HepG2 (cell line): ENCODE measurements around the gene ABHD17A. TPM values are rescaled to one million over a fixed set of nuclear protein-coding genes. Genes with fewer than 3 reads are reported as not detected.

Source experiments
- ATAC-seq: fragments of 200-7000 bp; cut with Tn5 transposase; 3 replicates; pipeline ENCODE4 v1.9.1; 2020; ENCODE audit warnings: mild to moderate bottlenecking, moderate library complexity
- BruUV-seq: library from RNA; stranded (reverse); fragments of 400-500 nt; replicated peaks from 2 replicates; lab custom pipeline; 2021; lab: Mats Ljungman, UMichigan
- CTCF ChIA-PET: fragments of 300-600 bp; formaldehyde crosslinking; extraction: SDS; loops from one replicate; lab custom pipeline; 2021; ENCODE audit warnings: low total read pairs, inconsistent platforms, low intra/inter-chr PET ratio; lab: Yijun Ruan, JAX
- POLR2A ChIA-PET: fragments of 350-600 bp; sonication (Branson Sonifier 250); formaldehyde crosslinking; loops from one replicate; lab custom pipeline; 2020; ENCODE audit warnings: antibody characterized with exemption, inconsistent platforms; lab: Yijun Ruan, JAX
- DNase-seq: peaks from one replicate; pipeline ENCODE4 v3.0.0-alpha.2; 2015; ENCODE audit warnings: low spot score
- FAIRE-seq: peaks from 3 replicates; lab custom pipeline; 2011; peaks lifted over from hg19 to GRCh38; lab: Jason Lieb, UNC
- H2AFZ ChIP-seq: one replicate; pipeline ENCODE4 v1.6.1; 2011; ENCODE audit warnings: low read length, inconsistent platforms
- H3K27ac ChIP-seq: fragments of 300-600 bp; 3 replicates; pipeline ENCODE4 v1.8.0; 2011; ENCODE audit warnings: mixed run types, mild to moderate bottlenecking, mixed read lengths, low read length, inconsistent platforms; ENCODE audit not compliant: insufficient read depth; ENCODE audit errors: extremely low read length
- H3K27me3 ChIP-seq, 2 experiments: fragments of 200-600 bp in 1 of 2; 2 replicates in 1 of 2; 3 replicates in 1 of 2; pipeline versions ENCODE4 v1.6.0 to v1.8.0; 2011; ENCODE audit warnings: low read length in 2 of 2, mild to moderate bottlenecking in 2 of 2, moderate library complexity in 2 of 2, inconsistent platforms in 1 of 2; ENCODE audit not compliant: insufficient read depth in 2 of 2, control insufficient read depth in 1 of 2
- H3K36me3 ChIP-seq, 2 experiments: fragments of 200-600 bp in 1 of 2; replicated peaks in 1 of 2; 2 replicates in 1 of 2; 3 replicates in 1 of 2; pipeline versions ENCODE4 v1.5.1 to v1.8.0; 2011; ENCODE audit warnings: low read length in 2 of 2, inconsistent platforms in 1 of 2; ENCODE audit not compliant: insufficient read depth in 2 of 2, control insufficient read depth in 1 of 2
- H3K4me1 ChIP-seq: 2 replicates; pipeline ENCODE4 v1.5.1; 2012; ENCODE audit warnings: low read length, inconsistent platforms; ENCODE audit not compliant: insufficient read depth
- H3K4me2 ChIP-seq: 2 replicates; pipeline ENCODE4 v1.6.0; 2011; ENCODE audit warnings: low read depth, low read length, inconsistent platforms
- H3K4me3 ChIP-seq, 3 experiments: fragments of 200-600 bp in 1 of 3; sonication (generic), shearing (Covaris generic) in 1 of 3; replicated peaks in 1 of 3; 2 replicates each; pipeline ENCODE4 v1.5.1; 2011 to 2016; ENCODE audit warnings: low read length in 3 of 3, inconsistent platforms in 2 of 3, low read depth in 2 of 3, mild to moderate bottlenecking in 2 of 3, control low read depth in 1 of 3, mixed read lengths in 1 of 3; ENCODE audit not compliant: insufficient read depth in 1 of 3
- H3K79me2 ChIP-seq: one replicate; pipeline ENCODE4 v1.6.1; 2011; ENCODE audit warnings: low read length, inconsistent platforms; ENCODE audit not compliant: insufficient read depth
- H3K9ac ChIP-seq: 2 replicates; pipeline ENCODE4 v1.6.0; 2011; ENCODE audit warnings: mild to moderate bottlenecking, low read depth, low read length, inconsistent platforms; ENCODE audit not compliant: insufficient read depth
- H3K9me3 ChIP-seq: 2 replicates; pipeline ENCODE4 v1.5.1; 2012; ENCODE audit warnings: mild to moderate bottlenecking, low read length
- H4K20me1 ChIP-seq: 2 replicates; pipeline ENCODE4 v1.6.0; 2011; ENCODE audit warnings: inconsistent platforms, mild to moderate bottlenecking, low read length, moderate library complexity; ENCODE audit not compliant: insufficient read depth
- HNF4G ChIP-seq, 2 experiments: sonication (generic) in 1 of 2; formaldehyde crosslinking in 1 of 2; IDR thresholded peaks; 2 replicates each; pipeline versions ENCODE4 v1.4.0 to v1.6.1; 2011 to 2020; ENCODE audit warnings: borderline replicate concordance in 2 of 2, low read depth in 2 of 2, mild to moderate bottlenecking in 2 of 2, low read length in 1 of 2, missing genetic modification reagents in 1 of 2, moderate library complexity in 1 of 2
- HOXA3 ChIP-seq: sonication (generic); formaldehyde crosslinking; IDR thresholded peaks from 2 replicates; pipeline ENCODE4 v1.5.0; 2020; ENCODE audit warnings: missing genetic modification reagents
- MBNL3 ChIP-seq: fragments of 250-450 bp; sonication (Bioruptor Pico); conservative IDR thresholded peaks from 2 replicates; pipeline ENCODE4 v1.8.0; 2022; ENCODE audit warnings: mild to moderate bottlenecking, inconsistent platforms
- MNT ChIP-seq: fragments of 450-650 bp; IDR thresholded peaks from 2 replicates; pipeline ENCODE4 v1.6.1; 2016
- NFYB ChIP-seq: sonication (generic); formaldehyde crosslinking; IDR thresholded peaks from 2 replicates; pipeline ENCODE4 v1.4.0; 2020; ENCODE audit warnings: missing genetic modification reagents
- RCOR2 ChIP-seq: IDR thresholded peaks from 2 replicates; pipeline ENCODE4 v1.6.1; 2016; ENCODE audit warnings: missing biosample characterization, missing genetic modification reagents
- ZBTB34 ChIP-seq: sonication (generic); formaldehyde crosslinking; IDR thresholded peaks from 2 replicates; pipeline ENCODE4 v1.8.0; 2022; ENCODE audit warnings: mild to moderate bottlenecking, missing genetic modification reagents
- ZNF296 ChIP-seq: sonication (generic); formaldehyde crosslinking; conservative IDR thresholded peaks from 2 replicates; pipeline ENCODE4 v1.5.0; 2020; ENCODE audit warnings: mild to moderate bottlenecking, missing genetic modification reagents
- ZNF546 ChIP-seq: sonication (generic); formaldehyde crosslinking; conservative IDR thresholded peaks from 2 replicates; pipeline ENCODE4 v1.8.1; 2023; ENCODE audit warnings: mild to moderate bottlenecking, missing genetic modification reagents
- ZNF749 ChIP-seq: sonication (generic); formaldehyde crosslinking; IDR thresholded peaks from 2 replicates; pipeline ENCODE4 v1.8.0; 2022; ENCODE audit warnings: mild to moderate bottlenecking, missing genetic modification reagents, moderate library complexity, borderline replicate concordance
- WGBS: methylation state at CpG from one replicate; pipeline ENCODE4 v1.1.6; 2017; ENCODE audit warnings: low lambda C conversion rate; 5-methylcytosine and 5-hydroxymethylcytosine counted together
- in situ Hi-C: cut with HindIII; loops from 2 replicates; pipeline ENCODE4 v1.10.0; 2017; ENCODE audit warnings: low pct_unique_long_range_greater_than_20kb; ENCODE audit not compliant: extremely low pct_ligation_motif_present
- intact Hi-C: fragments of 100-400 bp; cut with micrococcal nuclease; formaldehyde crosslinking; loops from one replicate; pipeline ENCODE4 v1.10.0; 2022; ENCODE audit not compliant: unreplicated experiment
- polyA plus RNA-seq, 8 experiments: library from polyadenylated mRNA; depleted of rRNA in 3 of 8; stranded (reverse) in 7 of 8; unstranded in 1 of 8; fragments of >200 nt; fragmentation: Illumina TruSeq in 4 of 8; extraction: Trizol in 4 of 8; gene quantifications; 2 replicates each; pipeline versions ENCODE4 v1.2.1 to v1.2.3, GENCODE V29; 2011 to 2016; ENCODE audit warnings: low read depth in 4 of 8, missing spikeins in 1 of 8, mixed read lengths in 1 of 8; ENCODE audit not compliant: insufficient read depth in 1 of 8
- total RNA-seq, 5 experiments: library from RNA; depleted of rRNA; stranded (reverse); fragments of >200 nt; fragmentation: Illumina TruSeq; extraction: Trizol; gene quantifications; 2 replicates each; pipeline ENCODE4 v1.2.3, GENCODE V29; 2016; ENCODE audit warnings: low read depth in 1 of 5

The ABHD17A gene
- total and polyA plus RNA-seq, 2 of the 13 experiments (the other 11 are each of a cell fraction or from before 2014, with no cell fraction given) = 27.7 to 40.8 TPM

GRCh38 chr19:1933942-1934341 lies 48.6 kb upstream of the ABHD17A start:
- H3K27me3 ChIP-seq = no peaks in the 10 kb centered on the region
- H2AFZ ChIP-seq = no peak overlapping the region
- intact Hi-C loops = no loop called here

GRCh38 chr19:1933244-1933643 lies 47.9 kb upstream of the ABHD17A start:
- Histone ChIP-seq H3K9me3 (no peaks in the 10 kb centered on the region; the same call in 1 of the 2 replicates), H3K4me2 (no peak overlapping the region), H3K36me3 (no peaks in the 10 kb centered on the region), H3K4me1 (peaks cover 36% of the 10 kb centered on the region), H3K4me3 (no peak overlapping the region), H3K27ac (no peak overlapping the region), H3K9ac (no peak overlapping the region), H2AFZ (no peak overlapping the region), H4K20me1 (no peaks in the 10 kb centered on the region), H3K27me3 (no peaks in the 10 kb centered on the region), H3K79me2 (no peaks in the 10 kb centered on the region)
- in situ Hi-C loops (loop anchor here (10.0 kb wide), 1 partner anchor 132 kb away; no protein-coding TSS in a partner anchor), intact Hi-C loops (no loop called here)
- BruUV-seq = no TSS peak
- no peak for TF ChIP-seq ZNF546
- TF ChIP-seq MBNL3 (CRISPR knock-in tag) = no peak
- no peak for TF ChIP-seq HOXA3
- TF ChIP-seq HNF4G (IDR thresholded peaks at IDR 0.05; ENCODE audit: borderline replicate concordance, low read depth, low read length) = no peak
- no peak for TF ChIP-seq HNF4G (CRISPR knock-in tag; IDR thresholded peaks at IDR 0.05; ENCODE audit: borderline replicate concordance, low read depth)
- no peak for TF ChIP-seq ZBTB34
- no peak for TF ChIP-seq ZNF296 (CRISPR knock-in tag)
- CTCF ChIA-PET = no interaction called here
- POLR2A ChIA-PET = no interaction called here
- FAIRE-seq = no peak
- WGBS = 56% methylated on average over 6 of the region's 7 CpGs
- no peak for ATAC-seq
- DNase-seq = no peak

More at GRCh38 chr19:1933942-1934341, 48.6 kb upstream of the ABHD17A start:
- Histone ChIP-seq H3K27ac (no peak overlapping the region), H3K4me3 (no peak overlapping the region), H3K9ac (no peak overlapping the region), H3K4me1 (peaks cover 36% of the 10 kb centered on the region), H3K36me3 (no peaks in the 10 kb centered on the region), H4K20me1 (no peaks in the 10 kb centered on the region), H3K9me3 (no peaks in the 10 kb centered on the region; the same call in 1 of the 2 replicates), H3K79me2 (no peaks in the 10 kb centered on the region), H3K4me2 (no peak overlapping the region)
- POLR2A ChIA-PET = no interaction called here
- BruUV-seq = no TSS peak
- TF ChIP-seq RCOR2 (CRISPR knock-in tag) (no peak), MNT (peak; percentile 81), ZNF749 (CRISPR knock-in tag) (no peak), HOXA3 (no peak), NFYB (CRISPR knock-in tag) (no peak)
- CTCF ChIA-PET = no interaction called here
- no peak for ATAC-seq
- in situ Hi-C loops = loop anchor here (10.0 kb wide), 1 partner anchor 131 kb away; no protein-coding TSS in a partner anchor
- 72% methylated on average over 8 of the region's 8 CpGs for WGBS
- DNase-seq = no peak
- no peak for FAIRE-seq
